Hindlimb muscle (tissue), 1 donor: ENCODE measurements around the gene IL1RAPL2. TPM values are rescaled to one million over a fixed set of nuclear protein-coding genes. Genes with fewer than 3 reads are reported as not detected.
"Not testable (repeated sequence)": the region's sequence is repeated elsewhere in the genome, so short reads cannot be mapped to it uniquely, and the experiment has no call there.

Experiments
- DNase-seq: peaks from one replicate; pipeline ENCODE4 v3.0.0-alpha.2; 2013
- polyA plus RNA-seq: library from polyadenylated mRNA; unstranded; fragments of 120-200 nt; gene quantifications from one replicate; pipeline ENCODE4 v1.2.1, GENCODE V29; 2013; ENCODE audit not compliant: insufficient read length

The IL1RAPL2 gene
- polyA plus RNA-seq, 1 donor: 1.8 TPM

DNA sequence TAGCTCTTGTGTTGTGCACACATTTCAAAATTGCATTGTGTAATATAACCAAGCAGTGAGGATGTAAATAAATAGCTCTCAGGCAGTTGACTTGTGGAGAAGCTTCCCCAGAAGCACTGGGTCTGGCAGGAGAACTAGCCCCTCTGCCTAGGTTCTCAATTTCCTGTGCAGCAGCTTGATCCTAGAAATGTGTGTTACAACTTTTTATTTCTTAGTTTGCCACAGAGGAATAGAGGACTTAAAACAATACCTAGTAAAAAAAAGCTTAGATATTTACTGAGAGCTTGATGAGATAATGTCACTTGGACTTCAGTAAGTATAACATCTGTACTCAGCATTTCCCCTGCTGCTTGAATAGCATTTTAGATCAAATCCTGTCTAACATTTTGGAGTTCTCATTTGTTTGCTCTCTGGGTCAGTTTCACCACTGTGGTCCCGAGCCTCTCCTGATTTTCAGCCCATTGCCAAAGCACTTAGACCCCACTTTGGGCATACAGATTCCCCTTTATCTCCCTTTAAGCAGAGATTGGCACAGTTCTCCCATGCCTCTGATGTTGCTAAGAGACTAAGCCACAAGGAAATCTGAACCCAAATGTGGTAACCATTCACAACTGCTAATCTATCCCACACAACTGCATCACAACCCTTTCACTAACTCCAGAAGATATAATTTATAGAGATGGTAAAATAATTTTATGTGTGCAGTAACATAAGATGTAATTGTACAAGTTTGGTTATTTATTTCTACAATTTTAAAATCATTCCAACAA lies 1158.2 kb downstream of the IL1RAPL2 start:
- peak; percentile 38 for DNase-seq

DNA sequence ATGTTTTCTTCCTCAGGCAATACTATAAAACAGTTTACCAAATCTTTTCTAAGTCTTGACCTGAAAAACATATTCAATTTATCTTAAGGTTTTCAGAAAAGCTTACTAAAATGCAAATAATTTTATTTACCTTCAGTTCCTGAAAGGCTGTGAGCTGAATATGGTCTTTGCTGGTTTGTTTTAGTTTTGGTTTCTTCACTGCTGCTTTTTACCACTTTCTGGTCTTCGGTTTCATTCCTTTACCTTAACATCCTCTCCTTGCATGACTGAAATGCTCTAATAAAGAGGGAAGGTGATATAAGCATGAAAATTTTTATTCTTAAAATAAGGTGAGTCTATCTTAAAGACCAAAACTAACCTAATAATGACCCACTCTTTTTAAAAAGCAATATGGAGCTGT lies 1159.2 kb downstream of the IL1RAPL2 start:
- no peak for DNase-seq

DNA sequence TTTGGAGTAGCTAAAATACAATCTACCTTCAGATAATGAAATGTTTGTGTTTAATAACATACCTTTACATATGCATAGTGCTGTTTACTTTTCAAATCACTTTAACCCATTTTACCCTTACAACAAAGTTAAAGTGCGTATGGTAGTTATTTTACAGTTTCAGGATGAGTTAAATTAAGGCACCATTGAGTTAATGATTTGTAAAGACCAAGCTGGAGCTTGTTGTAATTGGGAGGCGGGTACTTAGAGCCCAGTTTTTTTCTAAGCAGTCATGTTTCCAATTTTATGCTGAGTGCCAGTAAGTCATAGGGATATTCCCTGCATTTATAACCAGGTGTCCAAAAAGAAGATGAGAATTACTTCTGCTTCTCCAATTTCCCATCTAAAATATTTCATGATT lies 1172.2 kb downstream of the IL1RAPL2 start:
- no peak for DNase-seq

DNA sequence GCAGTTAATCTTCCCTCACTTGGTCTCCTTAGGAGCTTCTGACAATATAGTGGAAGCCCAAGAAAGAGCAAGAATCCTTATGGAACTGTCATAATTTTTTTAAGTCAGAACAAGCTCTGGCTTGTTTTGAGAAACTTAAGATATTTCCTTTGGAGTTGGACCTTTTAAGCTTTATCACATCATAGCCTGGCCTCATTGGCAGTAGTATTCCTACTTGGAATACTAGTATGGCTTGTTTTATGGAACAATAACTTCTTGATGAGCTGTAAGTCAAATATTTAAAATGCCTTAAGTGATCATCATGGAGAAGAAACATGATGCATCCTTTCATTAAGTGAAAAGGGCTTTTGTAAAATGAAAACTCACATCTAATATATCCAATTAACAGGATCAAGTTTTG lies 1178.3 kb downstream of the IL1RAPL2 start:
- no peak for DNase-seq

DNA sequence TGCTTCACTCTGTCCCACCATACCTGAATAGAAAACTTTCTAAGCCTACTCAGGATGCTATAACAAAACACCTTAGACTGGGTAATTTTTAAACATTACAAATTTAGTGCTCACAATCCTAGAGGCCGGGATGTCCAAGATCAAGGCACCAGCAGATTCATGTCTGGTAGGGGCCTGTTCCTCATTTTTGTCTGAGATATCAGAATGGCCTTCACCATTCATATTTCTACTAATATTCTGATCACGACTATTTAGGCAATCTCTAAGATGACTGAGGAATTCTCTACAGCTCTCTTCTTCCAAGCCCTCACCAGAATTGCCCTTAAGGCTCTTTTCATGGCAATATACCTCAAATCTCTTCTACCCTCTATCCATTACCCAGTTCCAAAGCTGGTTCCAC lies 1178.9 kb downstream of the IL1RAPL2 start:
- DNase-seq: no peak

DNA sequence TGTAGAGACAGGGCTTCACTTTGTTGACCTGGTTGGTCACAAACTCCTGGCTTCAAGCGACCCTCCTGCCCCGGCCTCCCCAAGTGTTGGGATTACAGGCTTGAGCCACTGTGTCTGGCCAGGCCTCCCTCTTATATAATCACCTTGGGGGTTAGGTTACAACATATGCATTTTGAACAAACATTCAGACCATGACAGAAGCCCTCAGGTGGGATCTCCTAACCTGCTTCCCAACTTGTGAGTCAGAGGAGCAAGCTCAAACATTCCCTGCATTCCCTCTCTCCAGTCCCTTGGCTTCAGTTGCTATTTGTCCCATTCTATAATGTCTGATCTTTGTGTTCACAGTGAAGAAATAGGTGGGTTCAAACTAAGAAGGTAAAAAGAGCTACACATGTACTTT lies 1179.9 kb downstream of the IL1RAPL2 start:
- no peak for DNase-seq

DNA sequence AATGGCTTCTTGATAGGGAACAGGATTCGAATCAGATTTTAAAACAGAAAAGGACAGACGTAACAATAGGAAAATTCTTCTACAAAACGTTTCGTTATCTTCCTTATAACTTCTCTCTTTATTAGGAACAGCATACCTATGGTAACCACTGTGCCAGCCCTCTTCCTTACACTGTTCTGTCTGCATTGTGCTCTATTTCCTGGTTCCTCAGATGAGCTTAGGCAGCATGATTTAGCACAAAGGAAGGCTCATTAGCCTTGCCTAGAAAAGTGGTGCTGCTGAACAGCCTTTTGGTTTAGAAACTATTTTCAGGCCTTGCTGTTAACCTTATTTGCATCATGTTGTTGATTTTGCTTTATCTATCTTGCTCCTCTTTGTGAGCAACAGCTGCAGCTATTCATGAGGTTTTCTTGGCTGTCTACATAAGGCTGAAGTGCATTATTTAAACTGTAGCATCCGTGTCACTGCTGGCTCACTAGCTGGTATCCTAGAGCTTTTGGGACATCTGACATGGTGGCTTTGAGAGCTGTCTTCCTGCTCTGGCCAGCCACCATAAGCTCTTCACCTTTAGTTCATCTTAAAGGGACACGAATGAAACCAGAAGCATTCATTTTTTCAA lies 1186.4 kb downstream of the IL1RAPL2 start:
- DNase-seq: no peak

DNA sequence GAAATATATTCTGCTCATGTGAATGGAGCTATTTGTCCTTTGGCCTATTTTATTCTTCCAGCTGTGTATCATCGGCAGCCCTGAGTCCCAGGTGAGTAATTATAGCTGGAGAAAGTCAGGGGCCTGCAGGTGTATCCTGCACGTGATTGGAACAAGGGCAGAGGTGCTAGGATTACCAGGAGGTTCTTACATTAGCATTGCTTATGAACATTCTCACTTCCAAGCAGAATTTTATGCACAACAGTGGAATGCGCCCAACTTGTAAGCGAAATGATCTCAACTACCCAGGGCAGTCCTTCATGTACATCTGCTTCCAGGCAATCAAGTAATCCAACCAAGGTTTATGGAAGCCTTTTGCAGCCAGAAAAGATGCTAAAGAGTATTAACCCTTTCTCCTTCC lies 1187.4 kb downstream of the IL1RAPL2 start:
- DNase-seq: peak; percentile 54

DNA sequence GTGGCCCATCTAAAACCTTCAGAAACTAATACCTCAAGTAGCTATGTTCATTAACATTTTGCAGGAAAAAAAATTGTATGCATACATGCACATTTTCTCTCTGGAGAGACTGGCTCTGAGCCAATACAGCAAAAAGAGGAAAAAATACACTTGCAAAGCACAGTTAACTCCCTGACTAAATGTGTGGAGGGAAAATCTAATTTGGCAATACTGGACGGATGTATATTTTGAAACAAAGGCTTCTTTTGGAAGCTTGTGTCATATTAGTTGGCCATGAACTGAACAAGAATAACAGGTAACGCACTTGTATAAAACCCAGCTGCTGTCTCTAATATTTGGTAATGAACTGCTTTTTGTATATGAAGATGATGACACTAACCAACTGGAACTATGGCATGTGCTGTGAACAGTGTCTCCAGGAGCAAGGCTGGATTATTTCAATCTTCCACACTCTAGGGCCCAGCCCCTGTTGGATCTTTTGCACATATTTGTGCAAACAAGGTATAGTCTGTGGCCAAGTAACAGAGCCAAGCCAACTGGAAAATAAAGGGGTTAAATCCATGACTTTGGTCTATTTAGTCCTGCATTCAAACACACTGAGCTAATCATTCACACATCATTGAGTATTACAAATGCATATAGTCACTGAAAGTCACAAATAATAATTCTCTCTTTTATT lies 1188.4 kb downstream of the IL1RAPL2 start:
- DNase-seq: no peak

DNA sequence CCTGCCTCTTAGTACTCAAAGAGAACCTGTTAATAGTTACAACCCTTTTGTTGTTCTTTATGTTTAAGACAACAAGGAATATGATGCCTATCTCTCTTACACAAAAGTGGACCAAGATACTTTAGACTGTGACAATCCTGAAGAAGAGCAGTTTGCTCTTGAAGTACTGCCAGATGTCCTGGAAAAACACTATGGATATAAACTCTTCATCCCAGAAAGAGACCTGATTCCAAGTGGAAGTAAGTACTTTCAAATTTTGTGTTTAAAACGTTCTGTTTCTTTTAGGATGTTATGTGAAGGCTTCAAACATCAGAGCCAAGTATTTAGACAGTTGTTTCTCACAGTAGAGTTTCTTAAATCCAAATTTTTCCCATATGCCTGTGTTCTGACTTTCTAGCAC lies 1189.1 kb downstream of the IL1RAPL2 start:
- peak; percentile 48 for DNase-seq

DNA sequence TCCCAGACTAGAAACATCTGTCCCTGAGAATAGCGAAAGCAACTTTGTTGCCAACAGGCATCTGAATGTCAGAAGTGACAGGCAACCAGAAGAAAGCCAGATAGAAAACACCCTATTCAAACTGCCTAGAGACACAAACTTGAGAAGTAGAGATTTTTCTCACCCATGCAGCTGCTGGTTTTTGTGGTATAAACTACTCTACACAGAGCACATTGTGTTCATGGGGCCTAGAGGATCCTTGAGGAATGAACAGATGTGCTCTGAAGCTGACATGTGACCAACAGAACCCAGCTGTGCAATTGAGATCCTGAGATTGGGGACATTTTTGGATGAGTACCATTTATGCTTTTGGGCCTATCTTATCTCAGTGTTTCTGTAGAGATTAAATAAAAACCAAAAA lies 1192.8 kb downstream of the IL1RAPL2 start:
- DNase-seq: no peak

DNA sequence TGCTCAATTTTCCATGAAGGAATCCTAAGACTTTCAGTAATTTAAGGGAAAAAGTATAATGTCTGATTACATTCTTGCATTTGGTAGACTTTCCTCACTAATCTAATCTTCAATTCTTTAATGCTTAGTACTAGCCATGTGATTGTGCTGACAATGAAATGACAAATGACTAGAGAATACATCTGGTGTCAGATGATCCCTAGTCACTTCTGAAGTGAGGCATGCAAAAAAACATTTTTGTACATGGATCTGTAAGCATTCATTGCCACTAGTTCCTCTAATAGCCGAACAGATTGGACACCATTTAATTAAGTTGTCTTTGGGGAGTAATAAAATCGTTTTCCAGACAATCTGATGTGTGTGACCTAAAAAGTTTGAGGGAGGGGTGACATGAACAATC lies 1193.6 kb downstream of the IL1RAPL2 start:
- DNase-seq: no peak

DNA sequence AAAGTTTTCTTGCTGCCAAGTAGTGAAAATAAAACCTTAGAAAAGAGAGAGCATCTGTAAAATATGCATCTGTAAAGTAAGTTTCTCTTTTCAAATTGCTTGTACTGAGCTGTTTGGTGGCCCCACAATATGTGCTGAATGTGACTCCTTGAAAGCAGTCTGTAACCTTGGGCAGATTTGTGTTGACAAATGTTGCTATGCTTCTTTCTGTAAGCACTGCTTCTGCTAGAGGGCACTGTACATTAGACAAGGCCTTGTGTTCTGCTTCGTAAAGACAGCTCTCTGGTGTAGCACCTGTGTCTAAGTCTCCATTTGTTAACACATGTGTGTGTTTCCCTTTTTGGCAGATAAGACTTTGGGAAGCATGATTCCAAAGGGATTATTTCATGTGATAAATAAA lies 1199.7 kb downstream of the IL1RAPL2 start:
- no peak for DNase-seq

DNA sequence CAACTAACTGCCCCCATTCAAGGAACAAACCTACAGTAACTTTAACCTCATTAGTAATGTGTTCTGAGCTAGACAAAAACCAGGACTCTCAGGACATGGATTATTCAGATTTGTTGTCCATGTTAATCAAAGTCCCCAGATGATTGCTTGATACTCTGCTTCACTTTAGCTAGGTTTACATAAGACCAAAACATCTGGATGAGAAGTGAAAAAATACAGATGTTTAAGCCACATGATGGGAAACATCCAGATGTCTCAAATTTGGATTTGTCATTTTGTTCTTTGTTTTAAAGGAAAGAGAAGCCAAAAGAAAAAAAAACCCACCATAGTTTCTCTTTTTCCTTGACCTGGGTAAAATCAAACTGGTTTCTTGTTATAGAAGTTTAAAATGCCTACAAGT lies 1207.8 kb downstream of the IL1RAPL2 start:
- DNase-seq: no peak

DNA sequence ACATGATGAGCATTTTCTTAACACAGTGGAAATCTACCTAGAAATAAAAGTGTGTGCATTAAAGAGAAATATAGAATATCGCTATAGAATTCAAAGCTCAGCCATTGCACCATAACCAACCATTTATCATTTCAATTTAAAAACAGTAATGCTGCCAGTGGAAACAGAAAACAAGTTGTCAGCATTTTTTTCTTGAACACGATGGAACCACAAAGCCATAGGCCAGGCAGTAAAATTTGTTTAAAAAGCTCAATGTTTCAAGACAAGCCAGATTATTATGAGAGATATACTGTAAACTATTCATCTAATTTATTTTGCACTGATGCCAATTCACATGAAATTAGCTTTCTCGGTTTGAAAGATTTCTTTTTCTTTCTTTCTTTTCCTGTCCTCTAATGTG lies 1209.7 kb downstream of the IL1RAPL2 start:
- DNase-seq: no peak

DNA sequence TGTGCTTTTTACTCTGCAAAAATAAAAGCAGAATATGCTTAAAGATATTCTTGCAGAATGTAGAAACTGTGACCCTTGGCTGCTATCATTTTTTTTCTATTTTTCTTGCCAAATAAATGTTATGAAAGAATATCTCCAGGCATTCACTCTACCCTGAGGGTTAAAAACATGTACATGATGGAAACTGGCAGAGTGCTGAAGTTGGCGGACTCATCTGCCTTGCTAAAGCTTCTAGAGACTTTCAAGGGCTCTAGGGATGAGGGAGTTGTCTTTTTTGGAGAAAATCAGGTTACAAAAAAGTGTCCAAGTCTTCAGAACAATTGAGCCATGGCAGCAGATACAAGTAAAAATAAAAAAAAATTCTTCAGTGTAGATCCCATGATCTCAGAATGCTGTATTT lies 1215.8 kb downstream of the IL1RAPL2 start:
- DNase-seq: peak; percentile 80

DNA sequence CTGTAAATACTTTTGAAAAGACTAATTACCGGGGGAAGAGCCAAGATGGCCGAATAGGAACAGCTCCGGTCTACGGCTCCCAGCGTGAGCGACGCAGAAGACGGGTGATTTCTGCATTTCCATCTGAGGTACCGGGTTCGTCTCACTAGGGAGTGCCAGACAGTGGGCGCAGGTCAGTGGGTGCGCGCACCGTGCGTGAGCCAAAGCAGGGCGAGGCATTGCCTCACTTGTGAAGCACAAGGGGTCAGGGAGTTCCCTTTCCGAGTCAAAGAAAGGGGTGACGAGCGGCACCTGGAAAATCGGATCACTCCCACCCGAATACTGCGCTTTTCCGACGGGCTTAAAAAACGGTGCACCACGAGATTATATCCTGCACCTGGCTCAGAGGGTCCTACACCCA lies 1230.9 kb downstream of the IL1RAPL2 start:
- not testable (repeated sequence) for DNase-seq

DNA sequence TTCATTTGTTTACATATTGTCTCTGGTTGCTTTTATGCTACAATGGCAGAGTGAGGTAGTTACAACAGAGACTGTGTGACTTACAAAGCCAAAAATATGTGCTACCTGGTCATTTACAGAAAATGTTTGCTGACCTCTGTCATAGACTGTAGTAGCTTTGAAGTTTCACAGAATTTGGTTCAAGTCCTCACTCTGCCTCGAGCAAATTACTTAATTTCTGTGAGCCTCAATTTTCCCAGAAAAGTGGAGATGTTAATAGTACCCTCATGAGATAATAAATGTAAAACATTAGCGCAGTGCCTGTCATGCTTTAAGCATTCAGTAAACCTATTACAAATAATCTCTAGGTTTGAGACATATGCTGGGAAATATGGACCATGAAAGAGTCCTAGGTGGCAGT lies 1237.9 kb downstream of the IL1RAPL2 start:
- DNase-seq: no peak

DNA sequence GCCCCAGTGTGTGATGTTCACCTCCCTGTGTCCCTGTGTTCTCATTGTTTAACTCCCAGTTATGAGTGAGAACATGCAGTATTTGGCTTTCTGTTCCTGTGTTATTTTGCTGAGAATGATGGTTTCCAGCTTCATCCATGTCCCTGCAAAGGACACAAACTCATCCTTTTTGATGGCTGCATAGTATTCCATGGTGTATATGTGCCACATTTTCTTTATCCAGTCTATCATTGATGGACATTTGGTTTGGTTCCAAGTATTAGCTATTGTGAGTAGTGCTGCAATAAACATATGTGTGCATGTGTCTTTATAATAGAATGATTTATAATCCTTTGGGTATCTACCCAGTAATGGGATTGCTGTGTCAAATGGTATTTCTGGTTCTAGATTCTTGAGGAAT lies 1239.7 kb downstream of the IL1RAPL2 start:
- DNase-seq: not testable (repeated sequence)

DNA sequence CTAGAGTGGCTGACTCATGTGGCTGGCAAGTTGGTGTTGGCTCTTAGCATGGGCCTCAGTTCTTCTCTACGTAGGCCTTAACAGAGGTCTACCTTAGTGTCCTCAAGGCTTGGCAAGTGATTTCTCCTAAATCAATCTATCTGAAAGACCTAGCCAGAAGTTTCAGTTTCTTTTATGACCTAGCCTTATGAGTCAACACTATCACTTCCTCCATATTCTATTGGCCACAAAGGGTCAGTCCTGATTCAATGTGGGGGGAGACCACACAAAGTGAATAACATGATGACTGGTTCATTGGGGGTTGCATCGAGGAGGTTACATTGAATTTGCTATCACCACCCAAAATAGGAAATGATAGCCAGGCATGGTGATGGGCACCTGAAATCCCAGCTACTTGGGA lies 1250.5 kb downstream of the IL1RAPL2 start:
- no peak for DNase-seq
